Endothelial cell of hepatic sinusoid (primary cell): ENCODE measurements around the gene HIVEP3.
"Not testable (repeated sequence)": the region's sequence is repeated elsewhere in the genome, so short reads cannot be mapped to it uniquely, and the experiment has no call there.

Source experiments
- in situ Hi-C: cut with HindIII; loops from 2 replicates; pipeline ENCODE4 v1.10.0; 2017; ENCODE audit warnings: low sequenced_read_pairs

HIVEP3 gene

DNA sequence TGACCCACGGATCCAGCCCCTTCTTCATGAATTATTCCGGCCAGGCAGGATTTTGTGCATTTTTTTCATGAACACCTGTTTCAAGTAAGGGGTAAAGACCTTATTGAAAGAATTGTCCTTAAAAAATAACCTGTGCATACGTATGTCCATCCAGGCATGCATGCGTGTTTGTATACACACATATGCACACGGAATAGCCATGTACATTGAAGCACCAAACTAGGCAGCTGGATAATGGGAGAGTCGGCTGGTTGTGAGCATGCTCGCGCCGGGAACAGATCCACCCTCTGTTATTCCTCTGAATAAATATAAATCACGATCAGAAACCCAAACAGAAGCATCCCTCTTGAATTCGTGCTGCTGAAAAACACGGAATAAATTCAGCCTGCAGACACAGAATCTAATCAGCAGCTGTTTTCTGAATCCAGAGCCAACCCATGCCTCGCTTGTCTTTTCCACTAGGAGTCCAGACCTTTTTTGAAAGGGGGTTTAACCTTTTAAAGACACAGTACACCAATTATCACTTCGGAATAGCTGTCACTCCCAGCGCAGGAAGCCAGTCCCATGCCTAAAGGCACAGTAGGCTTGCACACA lies at the start of gene HIVEP3:
HIVEP3 (minus strand) TSS at position 473 of the 594 bp plus-strand sequence.
- in situ Hi-C loops, result no loop called here

GRCh38 chr1:41964400-41964799 lies 45.7 kb upstream of the HIVEP3 start:
- in situ Hi-C loops, result no loop called here

DNA sequence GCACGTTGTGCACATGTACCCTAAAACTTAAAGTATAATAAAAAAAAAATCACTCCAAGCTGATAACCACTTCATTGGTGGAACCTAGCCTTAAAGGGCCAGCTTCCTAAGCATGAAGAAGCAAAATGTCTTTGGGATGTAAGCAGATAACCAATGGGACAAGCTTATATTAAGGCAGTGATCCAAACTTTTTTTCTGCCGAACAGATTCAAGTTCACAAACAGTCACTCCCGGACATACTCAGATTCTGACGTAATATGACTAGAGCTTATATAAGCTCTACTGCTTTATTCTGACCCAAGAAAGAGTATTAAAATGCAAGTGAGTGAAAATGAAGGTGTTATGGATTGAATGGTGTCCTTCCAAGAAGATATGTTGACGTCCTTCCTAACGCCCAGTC lies 44.9 kb upstream of the HIVEP3 start:
- in situ Hi-C loops, result no loop called here

DNA sequence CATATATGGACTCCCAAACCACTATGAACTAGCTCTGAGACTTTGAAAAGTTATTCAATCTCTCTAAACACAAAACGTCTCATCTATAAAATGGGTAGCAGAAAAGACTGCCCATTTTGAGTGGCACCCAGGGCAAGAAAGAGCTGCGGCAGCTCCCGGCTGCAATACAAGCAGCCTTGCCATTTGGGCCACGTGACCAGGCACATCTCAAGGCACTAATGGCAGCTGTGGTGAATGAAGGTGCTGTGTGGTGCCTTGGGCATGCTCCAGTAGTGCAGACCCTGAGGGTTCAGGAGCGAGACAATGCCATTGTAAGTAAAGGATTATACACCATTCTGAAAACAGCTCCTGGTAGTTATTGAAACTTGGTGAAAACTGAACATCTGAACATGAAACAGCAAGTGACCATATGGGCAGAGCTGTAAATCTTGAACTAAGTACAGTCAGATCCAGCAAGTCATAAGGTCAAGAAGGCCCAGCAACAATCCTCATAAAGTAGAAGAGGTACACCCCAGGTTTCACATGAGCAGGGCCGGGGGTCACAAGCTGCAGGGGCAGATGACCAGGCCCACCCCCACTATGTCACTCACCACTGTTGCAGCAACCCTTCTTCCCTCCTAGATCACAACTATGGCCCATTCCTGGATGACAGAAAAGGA lies 39.4 kb upstream of the HIVEP3 start:
- in situ Hi-C loops, result no loop called here

DNA sequence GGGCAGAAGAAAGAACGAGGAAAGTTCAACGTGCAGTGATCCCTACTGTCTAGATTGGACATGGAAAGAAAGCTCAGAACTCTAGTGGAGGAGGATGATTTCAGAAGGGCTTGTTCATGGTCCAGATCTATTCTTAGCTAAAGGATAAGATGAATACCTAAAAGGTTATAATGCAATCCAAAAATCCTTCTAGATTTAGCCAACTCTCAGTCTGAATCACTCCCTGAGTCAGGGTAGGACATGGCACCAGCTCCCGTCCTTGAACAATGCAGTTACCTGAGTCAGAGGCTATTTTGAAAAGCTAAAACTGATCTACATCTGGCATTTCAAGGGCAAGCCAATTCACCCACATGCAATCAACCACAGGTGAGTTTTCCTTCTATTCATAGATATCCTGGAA lies 38.8 kb upstream of the HIVEP3 start:
- in situ Hi-C loops, result no loop called here

GRCh38 chr1:41955461-41956159 lies 36.9 kb upstream of the HIVEP3 start:
- in situ Hi-C loops, result no loop called here

DNA sequence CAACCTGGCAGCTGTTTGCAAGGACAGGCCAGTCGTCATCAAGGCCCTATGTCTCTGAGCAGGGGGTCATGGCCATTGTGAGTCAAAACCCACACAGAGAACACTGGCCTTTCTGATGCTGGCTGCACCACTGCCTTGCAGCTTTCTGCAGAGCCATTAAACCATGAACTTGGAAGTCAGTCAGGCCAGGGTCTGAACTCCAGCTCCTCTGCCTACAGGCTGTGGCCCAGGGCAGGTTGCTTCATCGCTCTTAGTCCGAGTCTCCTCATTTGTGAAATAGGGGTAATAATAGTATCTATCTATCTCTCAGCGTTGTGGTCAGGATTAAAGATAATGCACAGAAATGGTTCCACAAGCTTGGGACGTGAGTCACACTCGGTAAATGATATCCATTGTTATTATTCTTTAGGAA lies 35.8 kb upstream of the HIVEP3 start:
- in situ Hi-C loops, result no loop called here

- in situ Hi-C loops, result no loop called here
Measured at GRCh38 chr1:41953291-41953690, 34.6 kb upstream of the HIVEP3 start.

- in situ Hi-C loops, result no loop called here
Measured at GRCh38 chr1:41952208-41952607, 33.5 kb upstream of the HIVEP3 start.

DNA sequence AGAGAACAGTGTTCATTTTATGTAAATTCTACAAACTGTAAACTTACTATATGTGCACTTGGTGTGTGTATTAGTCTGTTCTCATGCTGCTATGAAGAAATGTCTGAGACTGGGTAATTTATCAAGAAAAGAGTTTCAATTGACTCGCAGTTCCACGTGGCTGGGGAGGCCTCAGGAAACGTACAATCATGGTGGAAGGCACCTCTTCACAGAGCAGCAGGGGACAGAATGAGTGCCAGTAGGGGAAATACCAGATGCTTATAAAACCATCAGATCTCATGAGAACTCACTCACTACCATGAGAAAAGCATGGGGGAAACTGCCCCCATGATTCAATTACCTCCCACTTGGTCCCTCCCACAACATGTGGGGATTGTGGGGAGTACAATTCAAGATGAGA lies 32.8 kb upstream of the HIVEP3 start:
- in situ Hi-C loops, result not testable (repeated sequence)

DNA sequence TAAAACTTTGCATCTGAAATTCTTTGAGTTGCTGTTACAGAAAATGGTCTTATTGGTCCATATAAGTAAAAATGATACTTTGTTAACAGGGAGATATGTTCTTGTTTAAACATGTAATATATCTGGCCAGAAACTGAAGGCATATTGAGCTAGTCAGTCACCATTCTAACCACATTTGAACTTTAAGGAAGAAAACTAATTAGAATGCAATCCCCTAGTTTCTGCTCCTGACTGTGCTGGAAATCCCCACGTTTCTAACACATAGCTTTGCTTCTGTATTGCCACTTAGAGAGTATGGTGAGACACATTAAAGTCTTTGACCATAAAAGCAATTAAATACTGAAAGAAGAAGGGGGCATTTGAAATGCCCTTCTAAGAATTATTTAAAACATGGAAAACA lies 32.1 kb upstream of the HIVEP3 start:
- in situ Hi-C loops, result no loop called here

GRCh38 chr1:41945946-41946345 lies 27.2 kb upstream of the HIVEP3 start:
- in situ Hi-C loops, result not testable (repeated sequence)

DNA sequence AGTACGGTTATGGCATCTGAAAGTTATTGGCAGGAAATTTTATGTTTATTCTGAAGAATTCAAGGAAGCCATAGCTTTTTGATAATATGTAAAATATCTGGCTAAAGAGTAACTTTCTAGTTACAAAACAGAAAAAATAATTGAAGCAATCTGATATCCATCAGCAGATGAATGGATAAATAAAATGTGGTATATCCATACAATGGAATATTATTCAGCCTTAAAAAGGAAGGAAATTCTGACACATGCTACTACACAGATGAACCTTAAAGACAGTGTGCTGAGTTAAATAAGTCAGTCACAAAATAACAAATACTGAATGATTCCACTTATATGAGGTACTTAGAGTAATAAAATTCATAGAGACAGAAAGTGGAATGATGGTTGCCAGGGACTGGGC lies 25.0 kb upstream of the HIVEP3 start:
- in situ Hi-C loops, result no loop called here

DNA sequence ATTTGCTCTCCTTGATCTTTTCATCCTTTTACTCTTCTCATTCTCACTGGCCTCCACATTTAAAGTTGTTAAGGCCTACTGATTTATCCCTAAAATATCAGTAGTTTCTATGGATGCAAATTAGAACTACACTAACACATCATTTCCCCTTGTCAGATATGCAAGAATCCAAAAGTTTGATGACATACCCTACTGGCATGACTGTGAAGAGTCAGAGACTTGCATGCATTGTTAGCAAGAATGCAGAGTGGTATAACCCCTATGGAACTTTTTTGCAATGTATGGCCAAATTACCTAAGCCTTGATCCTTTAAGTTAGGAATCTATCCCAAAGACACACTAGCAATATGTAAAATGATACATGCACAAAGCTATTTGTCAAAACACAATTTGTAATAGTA lies 23.6 kb upstream of the HIVEP3 start:
- in situ Hi-C loops, result no loop called here

- in situ Hi-C loops, result no loop called here
Measured at GRCh38 chr1:41941381-41941780, 22.7 kb upstream of the HIVEP3 start.

- in situ Hi-C loops, result no loop called here
Measured at GRCh38 chr1:41939194-41939593, 20.5 kb upstream of the HIVEP3 start.

GRCh38 chr1:41936107-41936506 lies 17.4 kb upstream of the HIVEP3 start:
- in situ Hi-C loops, result no loop called here

GRCh38 chr1:41935226-41935625 lies 16.5 kb upstream of the HIVEP3 start:
- in situ Hi-C loops, result no loop called here

- in situ Hi-C loops, result no loop called here
Measured at GRCh38 chr1:41933106-41933505, 14.4 kb upstream of the HIVEP3 start.

- in situ Hi-C loops, result no loop called here
Measured at GRCh38 chr1:41931578-41931977, 12.9 kb upstream of the HIVEP3 start.

- in situ Hi-C loops, result no loop called here
Measured at GRCh38 chr1:41927118-41927517, 8.4 kb upstream of the HIVEP3 start.

GRCh38 chr1:41925712-41926111 lies 7.0 kb upstream of the HIVEP3 start:
- in situ Hi-C loops, result no loop called here
